ENCODE results near the gene CFAP70. TPM values are rescaled to one million over a fixed set of nuclear protein-coding genes. Genes with fewer than 3 reads are reported as not detected.

Gene CFAP70
- total RNA-seq, 1 experiment from 2014 or later: 2.9 TPM

DNA sequence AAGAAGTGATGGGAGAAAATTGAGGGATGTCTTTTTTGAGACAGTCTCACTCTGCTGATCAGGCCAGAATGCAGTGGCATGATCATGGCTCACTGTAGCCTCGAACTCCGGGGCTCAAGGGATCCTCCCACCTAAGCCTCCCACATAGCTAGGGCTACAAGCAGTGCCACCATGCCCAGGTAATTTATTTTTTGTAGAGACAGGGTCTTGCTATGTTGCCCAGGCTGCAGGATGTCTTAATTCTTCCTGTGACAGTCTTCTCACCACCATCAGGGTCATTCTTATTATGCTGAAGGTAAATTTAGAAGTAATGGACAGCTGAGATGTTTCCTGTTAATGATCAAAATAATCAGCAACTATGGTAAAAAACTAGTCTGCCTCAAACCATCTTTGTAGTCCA, 118.8 kb downstream of the CFAP70 start:
- CTCF ChIA-PET: no interaction called here
- Histone ChIP-seq H3K4me2 (ENCODE audit: low read length) (no peak overlapping the region), H3K9me2 (ENCODE audit: insufficient read depth) (no peaks in the 10 kb centered on the region), H3K4me3 (replicated peaks in 1 of 2; ENCODE audit: low read depth in 1 of 2, low read length in 2 of 2) (no peak overlapping the region), H3K4me1 (ENCODE audit: control insufficient read depth in 1 of 2, insufficient read depth in 2 of 2, low read length in 2 of 2) (no peaks in the 10 kb centered on the region), H3K36me3 (ENCODE audit: control insufficient read depth in 1 of 2, insufficient read depth in 2 of 2, low read length in 2 of 2) (peaks cover 35 to 65% of the 10 kb centered on the region in 2 experiments), H2AFZ (ENCODE audit: low read depth, low read length, poor library complexity, severe bottlenecking) (no peak overlapping the region), H3K9ac (ENCODE audit: low read length) (no peak overlapping the region), H3K9me3 (ENCODE audit: control insufficient read depth in 1 of 2, insufficient read depth in 1 of 2, low read depth in 1 of 2, low read length in 2 of 2) (no peaks in the 10 kb centered on the region), H4K20me1 (ENCODE audit: insufficient read depth) (peaks cover 10% of the 10 kb centered on the region; the same call in 1 of the 2 replicates), H3K79me2 (ENCODE audit: insufficient read depth, low read length) (peaks cover 46% of the 10 kb centered on the region), H3K27ac (ENCODE audit: low read depth, low read length) (no peak overlapping the region), H3K27me3 (ENCODE audit: insufficient read depth, low read length) (no peaks in the 10 kb centered on the region)
- TF ChIP-seq CBX3 (IDR thresholded peaks at IDR 0.05; ENCODE audit: low read depth) (no peak), ZNF274 (IDR thresholded peaks at IDR 0.05; ENCODE audit: low read depth, low read length) (no peak), EGR1 (IDR thresholded peaks at IDR 0.05; ENCODE audit: low read depth) (no peak), ELF1 (IDR thresholded peaks at IDR 0.05; ENCODE audit: borderline replicate concordance, low read depth) (no peak)
- RAD21 ChIA-PET (ENCODE audit: low non-redundant PET in 1 of 2, low total read pairs in 2 of 2, uncharacterized antibody in 2 of 2, unreplicated experiment in 2 of 2): no interaction called here
- POLR2A ChIA-PET: no interaction called here
- ATAC-seq: no peak
- no TSS peak for BruUV-seq (replicated peaks)
- no peak for DNase-seq (ENCODE audit: low read depth, low spot score)
- intact Hi-C loops (cut with micrococcal nuclease): no loop called here

DNA sequence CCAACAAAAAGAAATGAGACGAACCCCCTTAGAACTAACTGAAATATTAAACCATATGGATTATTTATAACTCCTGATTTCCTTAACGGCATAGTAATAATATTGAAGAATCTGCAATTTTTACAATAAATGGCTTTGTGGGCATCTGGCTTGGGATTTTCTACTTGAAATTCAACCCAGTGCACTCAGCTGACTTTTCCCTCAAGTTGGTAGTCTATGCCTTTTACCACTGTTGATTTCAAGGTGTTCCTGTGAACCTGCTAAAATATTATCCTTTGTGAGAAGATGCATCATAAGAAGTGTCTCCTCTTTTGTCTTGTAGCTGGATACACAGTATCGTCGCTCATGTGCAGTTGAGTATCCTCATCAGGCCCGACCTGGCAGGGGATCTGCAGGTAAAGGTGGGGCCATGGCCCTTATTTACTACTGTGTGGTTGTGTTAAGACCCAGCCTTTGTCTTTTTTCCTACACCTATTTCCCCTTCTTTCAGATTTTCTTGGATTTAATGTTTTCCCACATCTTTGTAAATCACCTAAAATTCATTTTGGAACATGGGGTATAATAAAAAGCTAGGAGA, 119.6 kb downstream of the CFAP70 start:
- H3K9me3 ChIP-seq (ENCODE audit: control insufficient read depth in 1 of 2, insufficient read depth in 1 of 2, low read depth in 1 of 2, low read length in 2 of 2): no peaks in the 10 kb centered on the region
- peaks cover 38% of the 10 kb centered on the region for H3K79me2 ChIP-seq (ENCODE audit: insufficient read depth, low read length)
- H3K4me3 ChIP-seq (replicated peaks in 1 of 2; ENCODE audit: low read depth in 1 of 2, low read length in 2 of 2): no peak overlapping the region
- H3K27me3 ChIP-seq (ENCODE audit: insufficient read depth, low read length): no peaks in the 10 kb centered on the region
- intact Hi-C loops (cut with micrococcal nuclease): no loop called here
- no peak for TF ChIP-seq ELF1 (IDR thresholded peaks at IDR 0.05; ENCODE audit: borderline replicate concordance, low read depth)
- no peak for TF ChIP-seq YY1 (IDR thresholded peaks at IDR 0.05; ENCODE audit: extremely low read depth, insufficient replicate concordance, low read depth, low read length)
- TF ChIP-seq RAD21 (IDR thresholded peaks at IDR 0.05; ENCODE audit: low read depth): no peak
- DNase-seq (ENCODE audit: low read depth, low spot score) (no peak), ATAC-seq (no peak)
- ChIA-PET POLR2A (no interaction called here), CTCF (no interaction called here), RAD21 (ENCODE audit: low non-redundant PET in 1 of 2, low total read pairs in 2 of 2, uncharacterized antibody in 2 of 2, unreplicated experiment in 2 of 2) (no interaction called here)
- no peak overlapping the region for H2AFZ ChIP-seq (ENCODE audit: low read depth, low read length, poor library complexity, severe bottlenecking)
- no peak overlapping the region for H3K4me2 ChIP-seq (ENCODE audit: low read length)
- peaks cover 8% of the 10 kb centered on the region; the same call in 1 of the 2 replicates for H4K20me1 ChIP-seq (ENCODE audit: insufficient read depth)
- no peaks in the 10 kb centered on the region for H3K9me2 ChIP-seq (ENCODE audit: insufficient read depth)
- BruUV-seq (replicated peaks): no TSS peak
- H3K9ac ChIP-seq (ENCODE audit: low read length): no peak overlapping the region
- H3K27ac ChIP-seq (ENCODE audit: low read depth, low read length): no peak overlapping the region
- peaks cover 28 to 59% of the 10 kb centered on the region in 2 experiments for H3K36me3 ChIP-seq (ENCODE audit: control insufficient read depth in 1 of 2, insufficient read depth in 2 of 2, low read length in 2 of 2)
- no peaks in the 10 kb centered on the region for H3K4me1 ChIP-seq (ENCODE audit: control insufficient read depth in 1 of 2, insufficient read depth in 2 of 2, low read length in 2 of 2)
